Memory B cell (primary cell): ENCODE data around the gene RPS6KA3.
A peak's percentile ranks its signal among the peaks of the same experiment; 100 is the strongest.
"Not testable (repeated sequence)": the region's sequence is repeated elsewhere in the genome, so short reads cannot be mapped to it uniquely, and the experiment has no call there.

Source experiments
- ATAC-seq: fragments of 150-1000 bp; cut with Tn5 transposase; 2 replicates; pipeline ENCODE4 v1.10.0; 2021; ENCODE audit warnings: low read depth, mild to moderate bottlenecking, moderate library complexity
- DNase-seq, 2 donors: peaks; one replicate each; pipeline ENCODE4 v3.0.0; 2022; ENCODE audit warnings: low spot score in 2 of 2
- H3K27ac Mint-ChIP-seq: one replicate; pipeline ENCODE4 v1.8.0; 2022; ENCODE audit warnings: mild to moderate bottlenecking, moderate library complexity, mixed read lengths
- H3K27me3 Mint-ChIP-seq: one replicate; pipeline ENCODE4 v1.8.0; 2022; ENCODE audit warnings: mixed read lengths
- H3K36me3 Mint-ChIP-seq: one replicate; pipeline ENCODE4 v1.8.0; 2022; ENCODE audit warnings: mild to moderate bottlenecking, mixed read lengths
- H3K4me1 Mint-ChIP-seq: one replicate; pipeline ENCODE4 v1.8.0; 2022; ENCODE audit warnings: mixed read lengths
- H3K4me3 Mint-ChIP-seq: one replicate; pipeline ENCODE4 v1.8.0; 2022; ENCODE audit warnings: mild to moderate bottlenecking, moderate library complexity, mixed read lengths
- H3K9me3 Mint-ChIP-seq: one replicate; pipeline ENCODE4 v1.8.0; 2022; ENCODE audit warnings: mixed read lengths

Gene RPS6KA3

GRCh38 chrX:20173856-20174255 is 92.9 kb downstream of the RPS6KA3 start:
- Mint-ChIP-seq H3K4me1 (no peaks in the 10 kb centered on the region), H3K27me3 (no peaks in the 10 kb centered on the region), H3K36me3 (peaks cover 3% of the 10 kb centered on the region), H3K9me3 (no peaks in the 10 kb centered on the region), H3K27ac (no peak overlapping the region), H3K4me3 (no peak overlapping the region)
- DNase-seq, result no peak
- no peak for ATAC-seq

DNA sequence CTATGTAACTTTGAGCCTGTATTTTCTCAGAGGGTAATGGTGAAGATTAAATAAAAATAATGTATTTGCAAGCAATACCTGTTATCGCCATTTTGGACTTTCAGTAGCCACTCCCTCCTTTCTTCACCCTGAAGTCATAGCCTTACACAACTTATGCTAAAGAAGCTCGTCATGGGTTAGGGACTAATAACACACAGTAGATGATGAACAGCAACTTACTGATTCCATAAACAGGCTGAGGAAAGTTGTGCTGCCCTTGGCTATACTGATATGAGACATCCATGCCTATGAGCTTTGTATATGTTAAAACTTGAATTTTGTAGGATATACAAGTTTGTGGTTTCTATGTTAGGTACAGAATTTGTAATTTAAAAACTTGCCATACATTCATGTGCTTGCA is 93.4 kb downstream of the RPS6KA3 start:
- no peaks in the 10 kb centered on the region for H3K27me3 Mint-ChIP-seq
- H3K4me3 Mint-ChIP-seq, result no peak overlapping the region
- no peaks in the 10 kb centered on the region for H3K4me1 Mint-ChIP-seq
- H3K9me3 Mint-ChIP-seq, result no peaks in the 10 kb centered on the region
- no peak overlapping the region for H3K27ac Mint-ChIP-seq
- ATAC-seq (no peak), DNase-seq (no peak)
- H3K36me3 Mint-ChIP-seq, result peaks cover 2% of the 10 kb centered on the region

GRCh38 chrX:20171887-20172286 is 94.8 kb downstream of the RPS6KA3 start:
- Mint-ChIP-seq H3K27me3 (no peaks in the 10 kb centered on the region), H3K36me3 (peaks cover 4% of the 10 kb centered on the region), H3K9me3 (no peaks in the 10 kb centered on the region), H3K4me1 (no peaks in the 10 kb centered on the region), H3K4me3 (no peak overlapping the region), H3K27ac (no peak overlapping the region)
- no peak for DNase-seq
- ATAC-seq, result no peak

- H3K4me3 Mint-ChIP-seq, H3K9me3 Mint-ChIP-seq, H3K4me1 Mint-ChIP-seq, DNase-seq, H3K27me3 Mint-ChIP-seq, ATAC-seq, H3K27ac Mint-ChIP-seq: not testable (repeated sequence)
- H3K36me3 Mint-ChIP-seq, result peaks cover 22% of the 10 kb centered on the region
Measured at GRCh38 chrX:20162516-20162915, 104.2 kb downstream of the RPS6KA3 start.

GRCh38 chrX:20159797-20160385 is 106.8 kb downstream of the RPS6KA3 start:
- no peaks in the 10 kb centered on the region for H3K27me3 Mint-ChIP-seq
- peaks cover 21% of the 10 kb centered on the region for H3K36me3 Mint-ChIP-seq
- H3K4me3 Mint-ChIP-seq, result no peak overlapping the region
- DNase-seq, result no peak
- no peaks in the 10 kb centered on the region for H3K9me3 Mint-ChIP-seq
- peaks cover 2% of the 10 kb centered on the region for H3K4me1 Mint-ChIP-seq
- ATAC-seq, result no peak
- H3K27ac Mint-ChIP-seq, result no peak overlapping the region

GRCh38 chrX:20151689-20152088 is 115.0 kb downstream of the RPS6KA3 start:
- H3K27me3 Mint-ChIP-seq, result no peaks in the 10 kb centered on the region
- H3K9me3 Mint-ChIP-seq, result no peaks in the 10 kb centered on the region
- H3K36me3 Mint-ChIP-seq, result peaks cover 4% of the 10 kb centered on the region
- no peak overlapping the region for H3K4me3 Mint-ChIP-seq
- ATAC-seq (no peak), DNase-seq (no peak)
- no peak overlapping the region for H3K27ac Mint-ChIP-seq
- H3K4me1 Mint-ChIP-seq, result peaks cover 2% of the 10 kb centered on the region

DNA sequence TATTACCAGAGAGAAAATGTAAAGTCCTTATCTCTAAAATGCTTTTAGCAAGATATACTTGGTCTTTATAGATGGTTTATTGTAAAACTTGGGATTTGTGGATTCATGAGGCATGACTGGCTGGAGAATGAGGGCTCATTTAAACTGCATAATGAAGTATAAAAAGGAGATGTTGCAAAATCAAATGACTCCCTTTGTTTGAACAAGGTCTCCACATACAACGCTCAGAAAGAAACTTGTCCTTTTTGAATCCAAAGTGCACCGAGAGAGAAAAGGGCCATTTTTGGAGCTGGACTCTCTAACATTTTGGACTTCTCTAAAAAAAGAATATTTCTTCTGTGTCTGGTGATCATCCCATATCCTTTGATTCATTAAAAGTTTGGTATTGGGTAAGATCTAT is 117.4 kb downstream of the RPS6KA3 start:
- Mint-ChIP-seq H3K9me3 (no peaks in the 10 kb centered on the region), H3K27ac (no peak overlapping the region), H3K4me3 (no peak overlapping the region), H3K36me3 (peaks cover 4% of the 10 kb centered on the region), H3K4me1 (peaks cover 4% of the 10 kb centered on the region), H3K27me3 (no peaks in the 10 kb centered on the region)
- ATAC-seq, result no peak
- DNase-seq, result no peak

DNA sequence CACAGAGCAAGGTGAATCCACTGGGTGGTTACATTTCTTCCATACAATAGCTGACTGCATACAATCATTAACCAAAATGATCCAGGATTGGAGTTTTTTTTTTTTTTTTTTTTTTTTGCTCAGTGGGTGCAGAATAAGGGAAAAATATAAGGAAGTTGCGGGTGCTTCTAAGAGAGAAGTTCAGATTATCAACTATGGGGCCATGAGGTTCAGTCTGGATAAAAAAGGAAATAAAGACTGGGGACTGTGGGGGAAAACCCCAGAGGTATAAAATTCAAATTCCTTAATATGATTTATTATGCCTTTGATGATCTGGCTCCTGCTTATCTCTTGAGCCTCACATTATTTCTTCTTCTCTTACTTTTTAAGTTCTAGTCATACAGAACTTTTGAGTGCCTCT is 119.1 kb downstream of the RPS6KA3 start:
- ATAC-seq (no peak), DNase-seq (no peak)
- Mint-ChIP-seq H3K4me3 (no peak overlapping the region), H3K4me1 (peaks cover 4% of the 10 kb centered on the region), H3K36me3 (peaks cover 2% of the 10 kb centered on the region), H3K27me3 (no peaks in the 10 kb centered on the region), H3K27ac (no peak overlapping the region), H3K9me3 (no peaks in the 10 kb centered on the region)

- Mint-ChIP-seq H3K27me3 (no peaks in the 10 kb centered on the region), H3K27ac (peak overlapping the region; percentile 16), H3K4me1 (peaks cover 4% of the 10 kb centered on the region), H3K36me3 (peaks cover 2% of the 10 kb centered on the region), H3K4me3 (no peak overlapping the region), H3K9me3 (no peaks in the 10 kb centered on the region)
- DNase-seq, result no peak
- no peak for ATAC-seq
Measured at GRCh38 chrX:20144491-20144890, 122.2 kb downstream of the RPS6KA3 start.

- no peak for ATAC-seq
Measured at GRCh38 chrX:20143561-20143960, 123.1 kb downstream of the RPS6KA3 start.

GRCh38 chrX:20143111-20143510 is 123.6 kb downstream of the RPS6KA3 start:
- no peak overlapping the region for H3K27ac Mint-ChIP-seq
- H3K27me3 Mint-ChIP-seq, result no peaks in the 10 kb centered on the region
- H3K4me3 Mint-ChIP-seq, result peak overlapping the region; percentile 54
- H3K36me3 Mint-ChIP-seq, result peaks cover 2% of the 10 kb centered on the region
- no peaks in the 10 kb centered on the region for H3K9me3 Mint-ChIP-seq
- ATAC-seq (no peak), DNase-seq (no peak)
- H3K4me1 Mint-ChIP-seq, result peaks cover 6% of the 10 kb centered on the region

More at GRCh38 chrX:20143561-20143960, 123.1 kb downstream of the RPS6KA3 start:
- DNase-seq, result no peak
- H3K27me3 Mint-ChIP-seq, result no peaks in the 10 kb centered on the region
- H3K4me1 Mint-ChIP-seq, result peaks cover 8% of the 10 kb centered on the region
- H3K4me3 Mint-ChIP-seq, result no peak overlapping the region
- H3K36me3 Mint-ChIP-seq, result peaks cover 2% of the 10 kb centered on the region
- no peaks in the 10 kb centered on the region for H3K9me3 Mint-ChIP-seq
- no peak overlapping the region for H3K27ac Mint-ChIP-seq

DNA sequence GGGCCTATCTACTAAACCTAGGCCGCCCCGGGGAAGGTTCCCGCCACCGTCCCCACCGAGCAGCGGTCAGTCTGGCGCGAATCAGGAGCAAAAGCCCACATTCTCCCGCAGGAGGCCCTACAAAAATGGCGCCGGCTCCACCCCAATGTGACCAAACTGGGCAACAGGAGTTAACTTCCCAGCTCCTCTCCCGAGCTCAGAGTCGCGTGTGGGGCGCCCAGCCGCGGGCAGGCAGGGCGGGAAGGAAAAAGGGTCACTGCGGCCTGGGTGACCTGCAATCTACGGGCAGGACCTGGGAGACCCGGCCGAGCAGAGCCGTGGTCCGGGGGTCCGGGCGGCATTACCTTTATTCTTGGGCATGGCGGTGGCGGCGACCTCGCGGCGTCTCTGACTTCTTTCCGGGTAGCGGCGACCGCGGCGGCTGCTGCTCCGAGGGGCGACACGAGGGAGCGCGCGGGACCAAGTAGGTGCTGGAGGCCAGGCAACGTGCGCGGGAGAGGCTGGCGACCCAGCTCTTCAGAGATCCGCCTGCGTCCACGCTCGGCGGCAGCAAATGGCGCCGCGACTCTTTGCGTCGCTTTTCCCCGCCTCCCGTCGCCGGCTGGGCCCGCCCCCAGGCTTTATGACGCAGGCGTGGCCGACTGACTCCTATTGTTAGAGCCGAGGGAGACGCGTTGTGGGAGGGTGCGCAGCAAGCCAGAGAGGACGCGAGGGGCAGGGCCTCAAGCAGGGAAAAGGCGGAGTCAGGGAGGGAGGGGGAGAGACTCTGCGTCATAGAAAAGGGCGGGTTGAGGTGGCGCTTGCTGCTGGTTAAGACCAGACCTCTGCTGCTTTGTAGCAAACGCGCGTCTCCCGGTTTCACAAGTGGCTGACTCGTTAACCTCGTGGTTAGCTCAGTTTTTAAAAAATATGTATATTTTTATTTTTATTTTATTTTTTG is 125.2 kb downstream of the RPS6KA3 start, which contains the start of gene EIF1AX:
Gene EIF1AX (minus strand): TSS at position 558 of the 940 bp plus-strand sequence. CDS start 198 bp downstream, at position 360.
- H3K36me3 Mint-ChIP-seq, result peaks cover 2% of the 10 kb centered on the region
- no peaks in the 10 kb centered on the region for H3K9me3 Mint-ChIP-seq
- peaks cover 5% of the 10 kb centered on the region for H3K4me1 Mint-ChIP-seq
- peak within 1 kb of the TSS; percentile 88 for H3K27ac Mint-ChIP-seq
- ATAC-seq, result peak; percentile 96
- H3K4me3 Mint-ChIP-seq, result peak within 1 kb of the TSS; percentile 63
- H3K27me3 Mint-ChIP-seq, result no peaks in the 10 kb centered on the region
- peak; percentile 93 to 98 for DNase-seq

DNA sequence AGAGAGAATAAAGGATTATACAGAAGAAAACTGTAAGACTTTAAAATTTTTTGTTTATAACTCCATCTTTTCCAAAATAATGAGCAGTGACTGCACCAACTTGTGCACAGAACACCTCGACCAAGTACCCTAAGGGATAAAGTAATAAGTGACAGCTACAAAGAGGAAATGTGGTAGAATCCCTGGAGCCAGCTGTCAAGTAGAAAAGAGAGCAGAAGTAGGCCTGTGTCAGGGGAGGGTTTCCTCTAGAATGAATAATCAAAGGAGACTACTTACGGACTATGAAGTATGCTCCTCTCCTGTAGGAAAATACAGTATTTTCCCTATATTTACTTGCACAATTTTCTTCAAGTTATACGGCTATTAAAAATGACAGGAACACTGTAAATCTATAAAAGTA is 126.3 kb downstream of the RPS6KA3 start:
- ATAC-seq, result no peak
- Mint-ChIP-seq H3K27ac (peak overlapping the region; percentile 50), H3K36me3 (peaks cover 5% of the 10 kb centered on the region), H3K9me3 (no peaks in the 10 kb centered on the region), H3K4me1 (peaks cover 9% of the 10 kb centered on the region), H3K27me3 (no peaks in the 10 kb centered on the region), H3K4me3 (peak overlapping the region; percentile 63)
- DNase-seq, result no peak

DNA sequence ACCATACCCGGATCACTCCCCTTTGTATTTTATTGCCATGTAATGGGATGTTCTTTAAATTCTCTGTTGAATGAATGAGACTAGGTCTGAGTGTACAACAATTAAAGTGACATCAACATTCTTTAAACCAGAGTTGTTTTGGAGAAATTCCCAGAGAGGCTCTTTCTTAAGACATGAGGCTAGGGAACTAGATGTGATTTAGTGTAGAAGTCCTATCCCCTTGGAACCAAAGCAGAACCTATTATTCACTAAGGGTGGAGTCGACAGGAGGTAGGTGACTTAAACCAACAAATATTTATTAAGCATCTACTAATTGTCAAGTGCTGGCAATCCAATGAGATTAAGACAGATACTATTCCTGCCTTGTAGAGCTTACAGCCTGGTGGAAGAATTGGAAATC is 126.7 kb downstream of the RPS6KA3 start:
- DNase-seq (no peak), ATAC-seq (no peak)
- Mint-ChIP-seq H3K27me3 (no peaks in the 10 kb centered on the region), H3K4me3 (peak overlapping the region; percentile 63), H3K9me3 (no peaks in the 10 kb centered on the region), H3K36me3 (peaks cover 5% of the 10 kb centered on the region), H3K4me1 (peaks cover 9% of the 10 kb centered on the region), H3K27ac (peak overlapping the region; percentile 50)
